ENCODE measurements around the gene LGR6. TPM values are rescaled to one million over a fixed set of nuclear protein-coding genes. Genes with fewer than 3 reads are reported as not detected.

The LGR6 gene
- total and polyA plus RNA-seq, 12 donors: 0.06 to 1.0 (median 0.18) TPM; not detected in 3

- Histone ChIP-seq H3K4me3 (no peak overlapping the region), H3K9me3 (replicated peaks in 1 of 3) (no peaks in the 10 kb centered on the region), H3K4me1 (replicated peaks in 1 of 2) (peaks cover 0 to 8% of the 10 kb centered on the region in 2 donors), H3K27me3 (peaks cover 26% of the 10 kb centered on the region), H3K36me3 (replicated peaks in 1 of 2) (no peaks in the 10 kb centered on the region), H3K27ac (no peak overlapping the region)
- WGBS, 4 donors: 81 to 88% (median 85%) methylated on average over 6 to 7 of the region's 7 CpGs
- no peak for DNase-seq
- intact Hi-C loops (cut with DNase I): no loop called here
- TF ChIP-seq POLR2A (IDR thresholded peaks at IDR 0.05) (no peak), CTCF (IDR thresholded peaks at IDR 0.05) (no peak)
These were observed 4.2 kb downstream of the LGR6 start for GRCh38 chr1:202197653-202198365.

DNA sequence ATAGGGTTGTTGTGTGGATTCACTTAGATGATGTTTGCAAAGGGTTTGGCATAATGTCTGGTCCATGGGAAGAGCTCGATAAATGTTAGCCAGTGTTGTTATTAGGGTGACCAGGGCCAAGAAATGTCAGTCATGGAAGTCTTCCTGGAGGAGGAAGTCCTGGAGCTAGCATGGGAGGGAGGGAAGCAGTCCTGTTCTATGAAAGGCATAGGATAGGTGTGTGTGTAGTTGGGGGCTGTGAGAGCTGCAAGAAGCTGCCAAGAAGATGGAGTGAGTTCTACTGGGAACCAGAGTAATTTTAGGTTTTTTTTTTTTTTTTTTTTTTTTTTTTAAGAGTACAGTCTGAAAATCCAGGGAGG is 4.7 kb downstream of the LGR6 start:
- Histone ChIP-seq H3K27me3 (peaks cover 21% of the 10 kb centered on the region), H3K27ac (no peak overlapping the region), H3K4me1 (replicated peaks in 1 of 2) (peaks cover 0 to 4% of the 10 kb centered on the region in 2 donors), H3K4me3 (no peak overlapping the region), H3K36me3 (replicated peaks in 1 of 2) (no peaks in the 10 kb centered on the region), H3K9me3 (replicated peaks in 1 of 3) (no peaks in the 10 kb centered on the region)
- TF ChIP-seq CTCF (IDR thresholded peaks at IDR 0.05): no peak
- DNase-seq: no peak
- 65 to 77% (median 71%) methylated on average over 1 of the region's 1 CpG for WGBS, 4 donors
- intact Hi-C loops (cut with DNase I): no loop called here

DNA sequence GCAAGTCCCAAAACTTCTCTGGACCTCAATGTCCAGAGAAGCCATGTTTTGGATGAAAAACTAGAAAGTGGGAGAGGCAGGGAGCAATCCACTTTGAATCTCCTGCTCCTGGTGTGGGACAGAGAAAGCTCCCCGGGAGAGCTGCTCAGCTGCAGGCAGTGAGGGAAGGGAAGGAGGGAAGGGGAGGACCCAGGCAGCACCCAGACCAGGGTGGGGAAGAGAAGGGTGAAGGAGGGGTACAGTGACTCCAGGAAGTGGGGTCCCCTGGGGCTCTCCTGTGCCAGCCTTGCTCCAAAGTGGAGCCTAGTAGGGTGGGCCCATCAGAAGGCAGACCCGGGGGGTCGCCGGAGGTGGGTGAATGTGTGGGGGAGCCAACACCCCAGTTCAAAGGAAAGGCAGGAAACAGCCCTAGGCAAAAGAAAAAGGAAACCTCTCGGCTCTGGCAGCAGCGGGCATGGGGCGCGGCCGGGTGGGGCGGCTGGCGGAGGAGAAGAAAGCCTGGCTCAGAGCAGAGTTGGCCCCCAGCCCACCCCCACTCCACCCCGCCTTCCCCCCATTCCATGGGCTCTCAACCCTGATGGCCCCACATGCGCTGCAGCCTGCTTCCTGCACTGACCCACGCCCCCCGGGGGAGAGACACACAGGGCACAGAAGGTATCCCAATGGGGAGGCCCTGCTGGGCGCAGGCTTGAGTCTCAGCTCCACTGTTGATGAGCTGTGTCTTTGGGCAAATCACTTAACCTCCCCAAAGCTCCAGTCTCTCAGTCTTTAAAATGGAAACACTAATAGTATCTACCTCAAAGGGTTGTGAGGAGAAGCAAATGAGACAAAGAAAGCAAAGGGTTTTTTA is 5.7 kb downstream of the LGR6 start:
- DNase-seq: no peak
- no peaks in the 10 kb centered on the region for H3K36me3 ChIP-seq (replicated peaks in 1 of 2)
- intact Hi-C loops (cut with DNase I): no loop called here
- H3K4me3 ChIP-seq: no peak overlapping the region
- H3K27ac ChIP-seq: no peak overlapping the region
- H3K27me3 ChIP-seq: peaks cover 11% of the 10 kb centered on the region
- WGBS, 4 donors: 62 to 72% (median 67%) methylated on average over 12 to 16 of the region's 16 CpGs
- TF ChIP-seq CTCF (IDR thresholded peaks at IDR 0.05) (no peak), POLR2A (IDR thresholded peaks at IDR 0.05) (no peak)
- no peaks in the 10 kb centered on the region for H3K4me1 ChIP-seq (replicated peaks in 1 of 2)
- no peaks in the 10 kb centered on the region for H3K9me3 ChIP-seq (replicated peaks in 1 of 3)

GRCh38 chr1:202200112-202200548 is 6.5 kb downstream of the LGR6 start:
- no peak for TF ChIP-seq CTCF (IDR thresholded peaks at IDR 0.05)
- TF ChIP-seq POLR2A (IDR thresholded peaks at IDR 0.05): no peak
- intact Hi-C loops (cut with DNase I): no loop called here
- DNase-seq: peak in 5 of 7 donors; percentile 43 to 63 (median 60)
- Histone ChIP-seq H3K27ac (no peak overlapping the region), H3K4me3 (no peak overlapping the region), H3K27me3 (peaks cover 5% of the 10 kb centered on the region), H3K36me3 (replicated peaks in 1 of 2) (no peaks in the 10 kb centered on the region), H3K9me3 (replicated peaks in 1 of 3) (no peaks in the 10 kb centered on the region), H3K4me1 (replicated peaks in 1 of 2) (no peaks in the 10 kb centered on the region)
- 64 to 78% (median 65%) methylated on average over 4 of the region's 4 CpGs for WGBS, 4 donors
